Measurements from ENCODE around the gene COL18A1.

DNA sequence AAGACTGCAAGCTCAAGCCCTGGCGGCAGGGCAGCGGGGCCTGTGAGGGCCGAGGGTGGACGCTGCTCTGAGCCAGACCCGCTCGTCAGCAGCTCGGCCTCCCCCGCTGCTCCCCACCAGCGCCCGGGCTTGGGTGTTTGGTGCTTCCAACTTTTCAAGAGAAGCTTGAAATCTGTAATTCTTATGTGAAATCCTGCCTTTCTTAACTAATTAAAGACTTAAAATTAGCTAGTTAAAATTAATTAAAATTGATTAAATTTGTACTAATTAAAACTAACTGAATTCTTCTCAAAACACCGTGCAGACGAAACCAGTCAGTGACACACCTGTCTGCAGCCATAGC is 151.3 kb downstream of the COL18A1 start:
- TF ChIP-seq CTCF (IDR thresholded peaks at IDR 0.05; ENCODE audit: low read depth, low read length) = no peak
- TF ChIP-seq POLR2A (IDR thresholded peaks at IDR 0.05; ENCODE audit: extremely low read depth, insufficient read length) = no peak
- TF ChIP-seq MYC (IDR thresholded peaks at IDR 0.05; ENCODE audit: low read depth, low read length) = no peak

Data from NB4 (cell line).